Left ventricle myocardium inferior (tissue), 1 donor: ENCODE results near the gene PER2. TPM values are rescaled to one million over a fixed set of nuclear protein-coding genes. Genes with fewer than 3 reads are reported as not detected.

Experiments
- DNase-seq: peaks from one replicate; pipeline ENCODE4 v3.0.0-alpha.2; 2020
- H3K27ac ChIP-seq: fragments of 200-600 bp; replicated peaks from 2 replicates; pipeline ENCODE4 v1.8.0; 2021
- H3K27me3 ChIP-seq: fragments of 200-600 bp; 2 replicates; pipeline ENCODE4 v1.8.0; 2021; ENCODE audit warnings: low read depth
- H3K36me3 ChIP-seq: fragments of 200-600 bp; 2 replicates; pipeline ENCODE4 v1.8.0; 2021
- H3K4me1 ChIP-seq: fragments of 200-600 bp; 2 replicates; pipeline ENCODE4 v1.8.0; 2021
- H3K4me3 ChIP-seq: fragments of 200-600 bp; 2 replicates; pipeline ENCODE4 v1.8.0; 2021; ENCODE audit warnings: mild to moderate bottlenecking, moderate library complexity
- H3K9me3 ChIP-seq: fragments of 200-600 bp; replicated peaks from 2 replicates; pipeline ENCODE4 v1.8.0; 2021
- CTCF ChIP-seq: fragments of 200-600 bp; IDR thresholded peaks from 2 replicates; pipeline ENCODE4 v1.8.0; 2021; ENCODE audit warnings: antibody characterized with exemption, mild to moderate bottlenecking, borderline replicate concordance
- intact Hi-C: fragments of 100-400 bp; cut with micrococcal nuclease; formaldehyde crosslinking; loops from one replicate; pipeline ENCODE4 v1.11.0; 2022
- total RNA-seq: library from RNA; stranded (reverse); fragmentation: NEBNext Ultra II Directional; extraction: Animal tissue kit (Norgen Biotek cat#: 25700); gene quantifications from one replicate; pipeline ENCODE4 v1.2.1, GENCODE V29; 2021
- donor health status: DM: no; HTN: yes; CAD: no; lungs with severe emphysema.

PER2 gene
- total RNA-seq, 1 donor from 2014 or later: 3.4 TPM

GRCh38 chr2:238294046-238294392 lies 5.6 kb upstream of the PER2 start:
- peaks cover 20% of the 10 kb centered on the region for H3K4me1 ChIP-seq
- H3K9me3 ChIP-seq: no peaks in the 10 kb centered on the region
- intact Hi-C loops: no loop called here
- no peak for DNase-seq
- peaks cover 5% of the 10 kb centered on the region for H3K27me3 ChIP-seq
- H3K27ac ChIP-seq: no peak overlapping the region
- no peaks in the 10 kb centered on the region for H3K36me3 ChIP-seq
- no peak overlapping the region for H3K4me3 ChIP-seq
- no peak for TF ChIP-seq CTCF

- H3K27me3 ChIP-seq: peaks cover 5% of the 10 kb centered on the region
- H3K36me3 ChIP-seq: no peaks in the 10 kb centered on the region
- intact Hi-C loops: no loop called here
- no peak overlapping the region for H3K27ac ChIP-seq
- no peaks in the 10 kb centered on the region for H3K9me3 ChIP-seq
- DNase-seq: no peak
- no peak for TF ChIP-seq CTCF
- peaks cover 39% of the 10 kb centered on the region for H3K4me1 ChIP-seq
- H3K4me3 ChIP-seq: no peak overlapping the region
Measured at GRCh38 chr2:238291550-238292281, 3.3 kb upstream of the PER2 start.

- peak overlapping the region; percentile 2 for H3K27ac ChIP-seq
- H3K4me1 ChIP-seq: peaks cover 47% of the 10 kb centered on the region
- no peak for DNase-seq
- H3K36me3 ChIP-seq: no peaks in the 10 kb centered on the region
- intact Hi-C loops: no loop called here
- no peak overlapping the region for H3K4me3 ChIP-seq
- H3K27me3 ChIP-seq: peaks cover 5% of the 10 kb centered on the region
- TF ChIP-seq CTCF: no peak
- no peaks in the 10 kb centered on the region for H3K9me3 ChIP-seq
Measured at GRCh38 chr2:238290715-238291549, 2.5 kb upstream of the PER2 start.

GRCh38 chr2:238290091-238290509 lies 1.7 kb upstream of the PER2 start:
- TF ChIP-seq CTCF: no peak
- DNase-seq: peak; percentile 33

GRCh38 chr2:238289574-238289973 lies 1.2 kb upstream of the PER2 start:
- no peak for TF ChIP-seq CTCF
- H3K27ac ChIP-seq: peak overlapping the region; percentile 87
- H3K9me3 ChIP-seq: no peaks in the 10 kb centered on the region
- H3K4me3 ChIP-seq: peak overlapping the region; percentile 90
- intact Hi-C loops: no loop called here
- no peaks in the 10 kb centered on the region for H3K36me3 ChIP-seq
- no peak for DNase-seq
- H3K4me1 ChIP-seq: peaks cover 60% of the 10 kb centered on the region
- H3K27me3 ChIP-seq: no peaks in the 10 kb centered on the region

More at GRCh38 chr2:238290091-238290509, 1.7 kb upstream of the PER2 start:
- Histone ChIP-seq H3K36me3 (no peaks in the 10 kb centered on the region), H3K27ac (peak overlapping the region; percentile 87), H3K9me3 (no peaks in the 10 kb centered on the region), H3K4me3 (peak overlapping the region; percentile 90), H3K27me3 (no peaks in the 10 kb centered on the region), H3K4me1 (peaks cover 55% of the 10 kb centered on the region)
- intact Hi-C loops: no loop called here
